ENCODE results near the gene DAPK1. TPM values are rescaled to one million over a fixed set of nuclear protein-coding genes. Genes with fewer than 3 reads are reported as not detected.

DAPK1 gene
- total and polyA plus RNA-seq, 5 donors from 2014 or later, result 0.14 to 3.5 (median 0.42) TPM; not detected in 2

DNA sequence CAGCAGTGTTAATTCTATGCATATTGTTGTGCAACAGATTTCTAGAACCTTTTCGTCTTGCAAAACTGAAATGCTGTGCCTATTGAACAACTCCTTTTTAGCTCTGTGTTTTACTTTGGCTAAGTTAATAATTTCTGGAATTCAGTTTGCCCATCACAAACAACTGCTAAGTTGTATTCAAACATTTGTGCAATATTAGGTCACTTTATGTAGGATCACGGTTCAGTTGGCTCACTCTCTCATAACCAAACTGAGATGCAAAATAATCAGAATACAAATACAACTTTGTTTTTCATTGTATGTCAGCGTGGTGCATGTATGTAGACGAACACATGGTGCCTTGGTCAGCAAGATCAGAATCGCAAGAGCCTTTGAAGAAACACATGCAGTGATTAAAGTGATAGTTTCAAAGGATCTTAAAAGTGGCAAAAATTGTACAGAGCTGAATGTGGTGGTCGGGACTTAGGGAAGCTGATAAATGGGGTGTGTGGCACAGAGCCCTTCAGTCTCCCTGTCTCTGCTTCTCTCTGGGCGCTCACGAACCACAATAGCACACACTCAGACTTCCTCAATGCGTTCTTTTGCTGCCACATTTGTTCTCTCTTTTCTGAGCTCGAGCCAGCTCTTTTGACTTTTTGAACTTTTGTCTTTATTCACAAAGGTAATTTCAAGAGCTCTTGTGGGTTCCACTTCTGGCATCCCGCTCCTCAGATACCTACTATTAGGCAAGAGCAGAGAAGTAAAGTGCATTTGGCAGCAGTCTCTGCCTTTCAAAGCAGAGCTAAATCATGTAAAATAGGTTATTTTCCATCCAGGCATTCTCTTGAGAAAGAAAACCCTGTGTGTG is 115.8 kb downstream of the DAPK1 start:
- ATAC-seq (ENCODE audit: low read depth in 2 of 2) (no peak), DNase-seq (no peak)
- Histone ChIP-seq H3K27me3 (ENCODE audit: control insufficient read depth, insufficient read depth, low read length) (no peaks in the 10 kb centered on the region), H3K4me1 (ENCODE audit: control insufficient read depth, insufficient read depth, low read length, poor library complexity, severe bottlenecking) (no peaks in the 10 kb centered on the region), H3K27ac (ENCODE audit: insufficient read depth, low read length, poor library complexity, severe bottlenecking) (no peak overlapping the region), H3K4me3 (ENCODE audit: low read depth, low read length) (no peak overlapping the region), H3K9me3 (ENCODE audit: control insufficient read depth in 2 of 2, low read length in 2 of 2) (no peaks in the 10 kb centered on the region), H3K36me3 (ENCODE audit: control insufficient read depth, insufficient read depth, low read length) (no peaks in the 10 kb centered on the region)
- H3K4me1 Mint-ChIP-seq, result no peaks in the 10 kb centered on the region
- no peak overlapping the region for H3K27ac Mint-ChIP-seq
- peaks cover 4% of the 10 kb centered on the region for H3K27me3 Mint-ChIP-seq
- H3K9me3 Mint-ChIP-seq, result peaks cover 0 to 3% (median 0%) of the 10 kb centered on the region in 7 donors
- no peaks in the 10 kb centered on the region for H3K36me3 Mint-ChIP-seq
- H3K4me3 Mint-ChIP-seq, result no peak overlapping the region

GRCh38 chr9:87614397-87614796 is 116.7 kb downstream of the DAPK1 start:
- H3K36me3 ChIP-seq (ENCODE audit: control insufficient read depth, insufficient read depth, low read length), result no peaks in the 10 kb centered on the region
- no peak overlapping the region for H3K4me3 ChIP-seq (ENCODE audit: low read depth, low read length)
- Mint-ChIP-seq H3K27me3 (peaks cover 4% of the 10 kb centered on the region), H3K4me3 (no peak overlapping the region), H3K9me3 (peaks cover 0 to 3% (median 0%) of the 10 kb centered on the region in 7 donors), H3K27ac (no peak overlapping the region), H3K4me1 (no peaks in the 10 kb centered on the region), H3K36me3 (no peaks in the 10 kb centered on the region)
- no peak for ATAC-seq (ENCODE audit: low read depth in 2 of 2)
- H3K27me3 ChIP-seq (ENCODE audit: control insufficient read depth, insufficient read depth, low read length), result no peaks in the 10 kb centered on the region
- H3K4me1 ChIP-seq (ENCODE audit: control insufficient read depth, insufficient read depth, low read length, poor library complexity, severe bottlenecking), result no peaks in the 10 kb centered on the region
- DNase-seq, result no peak
- H3K9me3 ChIP-seq (ENCODE audit: control insufficient read depth in 2 of 2, low read length in 2 of 2), result no peaks in the 10 kb centered on the region
- no peak overlapping the region for H3K27ac ChIP-seq (ENCODE audit: insufficient read depth, low read length, poor library complexity, severe bottlenecking)

GRCh38 chr9:87615136-87615535 is 117.5 kb downstream of the DAPK1 start:
- H3K27me3 ChIP-seq (ENCODE audit: control insufficient read depth, insufficient read depth, low read length), result no peaks in the 10 kb centered on the region
- Mint-ChIP-seq H3K36me3 (no peaks in the 10 kb centered on the region), H3K27me3 (peaks cover 4% of the 10 kb centered on the region), H3K4me1 (no peaks in the 10 kb centered on the region), H3K9me3 (peaks cover 0 to 3% (median 0%) of the 10 kb centered on the region in 7 donors), H3K27ac (no peak overlapping the region), H3K4me3 (no peak overlapping the region)
- no peaks in the 10 kb centered on the region for H3K36me3 ChIP-seq (ENCODE audit: control insufficient read depth, insufficient read depth, low read length)
- no peaks in the 10 kb centered on the region for H3K9me3 ChIP-seq (ENCODE audit: control insufficient read depth in 2 of 2, low read length in 2 of 2)
- H3K4me3 ChIP-seq (ENCODE audit: low read depth, low read length), result no peak overlapping the region
- ATAC-seq (ENCODE audit: low read depth in 2 of 2) (no peak), DNase-seq (no peak)
- no peaks in the 10 kb centered on the region for H3K4me1 ChIP-seq (ENCODE audit: control insufficient read depth, insufficient read depth, low read length, poor library complexity, severe bottlenecking)
- H3K27ac ChIP-seq (ENCODE audit: insufficient read depth, low read length, poor library complexity, severe bottlenecking), result no peak overlapping the region

DNA sequence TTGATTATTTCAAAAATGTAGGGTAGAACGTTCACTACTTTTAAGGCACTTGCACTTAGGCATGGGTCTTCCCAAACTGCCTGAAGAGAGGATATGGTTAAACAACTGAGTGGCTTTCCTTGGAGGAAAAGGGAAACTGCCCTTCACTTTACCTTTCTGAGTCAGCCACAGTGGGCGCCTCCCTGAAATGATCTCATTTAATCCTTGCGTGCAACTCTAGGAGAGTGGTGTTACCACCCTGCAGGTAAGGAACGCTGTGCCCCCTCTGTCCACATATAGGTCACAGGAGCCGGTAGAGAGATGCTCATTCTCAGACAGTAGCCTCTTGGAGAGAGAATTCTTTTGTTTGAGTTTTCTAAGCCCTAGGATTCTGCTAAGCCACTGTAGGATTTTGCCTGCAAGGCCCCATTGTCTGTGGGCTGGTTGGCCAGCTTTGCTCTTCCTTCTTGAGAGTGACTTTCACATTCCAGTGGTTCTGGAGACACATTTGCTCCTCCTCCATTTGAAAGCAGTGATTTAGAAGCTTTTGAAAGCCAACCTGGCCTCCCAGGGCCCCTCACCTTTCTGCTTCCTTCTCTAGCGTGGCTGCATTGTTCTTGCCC is 118.0 kb downstream of the DAPK1 start:
- Mint-ChIP-seq H3K9me3 (peaks cover 0 to 4% (median 0%) of the 10 kb centered on the region in 7 donors), H3K27me3 (peaks cover 4% of the 10 kb centered on the region), H3K4me3 (no peak overlapping the region), H3K36me3 (no peaks in the 10 kb centered on the region), H3K27ac (no peak overlapping the region), H3K4me1 (no peaks in the 10 kb centered on the region)
- no peaks in the 10 kb centered on the region for H3K9me3 ChIP-seq (ENCODE audit: control insufficient read depth in 2 of 2, low read length in 2 of 2)
- H3K4me3 ChIP-seq (ENCODE audit: low read depth, low read length), result no peak overlapping the region
- H3K27me3 ChIP-seq (ENCODE audit: control insufficient read depth, insufficient read depth, low read length), result no peaks in the 10 kb centered on the region
- ATAC-seq (ENCODE audit: low read depth in 2 of 2) (no peak), DNase-seq (no peak)
- no peaks in the 10 kb centered on the region for H3K4me1 ChIP-seq (ENCODE audit: control insufficient read depth, insufficient read depth, low read length, poor library complexity, severe bottlenecking)
- no peaks in the 10 kb centered on the region for H3K36me3 ChIP-seq (ENCODE audit: control insufficient read depth, insufficient read depth, low read length)
- no peak overlapping the region for H3K27ac ChIP-seq (ENCODE audit: insufficient read depth, low read length, poor library complexity, severe bottlenecking)

DNA sequence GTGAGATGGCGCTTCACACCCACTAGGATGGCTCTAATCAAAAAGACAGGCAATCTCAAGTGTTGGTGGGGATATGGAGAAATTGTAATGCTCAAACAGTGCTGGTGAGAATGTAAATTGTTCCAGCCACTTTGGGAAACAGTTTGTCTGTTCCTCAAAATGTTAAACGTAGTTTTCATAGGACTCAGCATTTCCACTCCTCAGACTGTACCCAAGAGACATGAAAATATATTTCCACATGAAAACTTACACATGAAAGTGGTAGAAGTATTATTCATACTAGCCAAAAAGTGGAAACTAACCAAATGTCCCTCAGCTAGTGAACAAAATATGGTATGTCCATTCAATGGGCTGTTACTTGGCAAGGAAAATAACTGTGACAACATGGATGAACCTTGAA is 120.6 kb downstream of the DAPK1 start:
- ATAC-seq (ENCODE audit: low read depth in 2 of 2), result no peak
- no peaks in the 10 kb centered on the region for H3K27me3 ChIP-seq (ENCODE audit: control insufficient read depth, insufficient read depth, low read length)
- H3K27ac Mint-ChIP-seq, result no peak overlapping the region
- H3K4me1 ChIP-seq (ENCODE audit: control insufficient read depth, insufficient read depth, low read length, poor library complexity, severe bottlenecking), result no peaks in the 10 kb centered on the region
- H3K9me3 ChIP-seq (ENCODE audit: control insufficient read depth in 2 of 2, low read length in 2 of 2), result no peaks in the 10 kb centered on the region
- no peaks in the 10 kb centered on the region for H3K36me3 ChIP-seq (ENCODE audit: control insufficient read depth, insufficient read depth, low read length)
- H3K4me3 Mint-ChIP-seq, result no peak overlapping the region
- H3K4me1 Mint-ChIP-seq, result no peaks in the 10 kb centered on the region
- no peak overlapping the region for H3K4me3 ChIP-seq (ENCODE audit: low read depth, low read length)
- no peak for DNase-seq
- H3K27me3 Mint-ChIP-seq, result peaks cover 6% of the 10 kb centered on the region
- H3K27ac ChIP-seq (ENCODE audit: insufficient read depth, low read length, poor library complexity, severe bottlenecking), result no peak overlapping the region
- peaks cover 0 to 5% (median 1%) of the 10 kb centered on the region in 7 donors for H3K9me3 Mint-ChIP-seq
- no peaks in the 10 kb centered on the region for H3K36me3 Mint-ChIP-seq

- Histone ChIP-seq H3K27ac (ENCODE audit: insufficient read depth, low read length, poor library complexity, severe bottlenecking) (no peak overlapping the region), H3K36me3 (ENCODE audit: control insufficient read depth, insufficient read depth, low read length) (no peaks in the 10 kb centered on the region), H3K4me3 (ENCODE audit: low read depth, low read length) (no peak overlapping the region), H3K9me3 (ENCODE audit: control insufficient read depth in 2 of 2, low read length in 2 of 2) (no peaks in the 10 kb centered on the region), H3K4me1 (ENCODE audit: control insufficient read depth, insufficient read depth, low read length, poor library complexity, severe bottlenecking) (no peaks in the 10 kb centered on the region), H3K27me3 (ENCODE audit: control insufficient read depth, insufficient read depth, low read length) (no peaks in the 10 kb centered on the region)
- DNase-seq (no peak), ATAC-seq (ENCODE audit: low read depth in 2 of 2) (no peak)
- no peaks in the 10 kb centered on the region for H3K4me1 Mint-ChIP-seq
- H3K27me3 Mint-ChIP-seq, result peaks cover 7% of the 10 kb centered on the region
- no peak overlapping the region for H3K4me3 Mint-ChIP-seq
- H3K27ac Mint-ChIP-seq, result no peak overlapping the region
- H3K36me3 Mint-ChIP-seq, result no peaks in the 10 kb centered on the region
- peaks cover 0 to 5% (median 1%) of the 10 kb centered on the region in 7 donors for H3K9me3 Mint-ChIP-seq
Observed at GRCh38 chr9:87618931-87619330, 121.3 kb downstream of the DAPK1 start.

DNA sequence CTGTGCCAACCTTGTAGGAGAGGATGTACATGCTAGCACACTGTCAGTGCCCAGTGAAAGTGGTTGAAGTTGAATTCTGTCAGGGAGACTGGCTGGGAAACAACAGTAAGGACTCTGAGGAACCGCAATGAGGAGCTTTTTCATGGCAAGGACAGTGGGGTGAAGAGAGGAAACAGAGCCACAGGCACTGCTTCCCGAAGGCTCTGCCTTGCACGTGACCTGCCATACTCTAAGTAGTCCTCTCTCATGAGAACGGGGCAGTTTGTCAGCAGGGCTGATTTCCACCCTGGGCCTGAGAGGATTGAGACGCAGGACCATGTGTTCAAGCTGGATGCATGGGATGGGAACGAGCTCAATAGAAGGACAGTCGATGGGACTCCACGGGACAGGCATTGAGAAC is 121.7 kb downstream of the DAPK1 start:
- no peaks in the 10 kb centered on the region for H3K4me1 ChIP-seq (ENCODE audit: control insufficient read depth, insufficient read depth, low read length, poor library complexity, severe bottlenecking)
- Mint-ChIP-seq H3K9me3 (peaks cover 0 to 5% (median 1%) of the 10 kb centered on the region in 7 donors), H3K36me3 (no peaks in the 10 kb centered on the region), H3K4me1 (no peaks in the 10 kb centered on the region), H3K27me3 (peaks cover 4% of the 10 kb centered on the region), H3K4me3 (no peak overlapping the region), H3K27ac (no peak overlapping the region)
- H3K27me3 ChIP-seq (ENCODE audit: control insufficient read depth, insufficient read depth, low read length), result no peaks in the 10 kb centered on the region
- H3K4me3 ChIP-seq (ENCODE audit: low read depth, low read length), result no peak overlapping the region
- H3K36me3 ChIP-seq (ENCODE audit: control insufficient read depth, insufficient read depth, low read length), result no peaks in the 10 kb centered on the region
- DNase-seq (no peak), ATAC-seq (ENCODE audit: low read depth in 2 of 2) (no peak)
- no peaks in the 10 kb centered on the region for H3K9me3 ChIP-seq (ENCODE audit: control insufficient read depth in 2 of 2, low read length in 2 of 2)
- no peak overlapping the region for H3K27ac ChIP-seq (ENCODE audit: insufficient read depth, low read length, poor library complexity, severe bottlenecking)

All from CD4-positive, CD25-positive, alpha-beta regulatory T cell (primary cell).